Stimulated activated CD4-positive, alpha-beta T cell treated with anti-CD3 and anti-CD28 coated beads, Interleukin-15, amount 100 ng/mL, for 1 hour (primary cell): ENCODE data around the gene GSTA1.
"Not testable (repeated sequence)": the region's sequence is repeated elsewhere in the genome, so short reads cannot be mapped to it uniquely, and the experiment has no call there.

ENCODE experiments used
- DNase-seq, 2 donors: peaks; one replicate each; pipeline ENCODE4 v3.0.0-alpha.2; 2020; ENCODE audit warnings: low read depth in 1 of 2, low spot score in 1 of 2

The GSTA1 gene

DNA sequence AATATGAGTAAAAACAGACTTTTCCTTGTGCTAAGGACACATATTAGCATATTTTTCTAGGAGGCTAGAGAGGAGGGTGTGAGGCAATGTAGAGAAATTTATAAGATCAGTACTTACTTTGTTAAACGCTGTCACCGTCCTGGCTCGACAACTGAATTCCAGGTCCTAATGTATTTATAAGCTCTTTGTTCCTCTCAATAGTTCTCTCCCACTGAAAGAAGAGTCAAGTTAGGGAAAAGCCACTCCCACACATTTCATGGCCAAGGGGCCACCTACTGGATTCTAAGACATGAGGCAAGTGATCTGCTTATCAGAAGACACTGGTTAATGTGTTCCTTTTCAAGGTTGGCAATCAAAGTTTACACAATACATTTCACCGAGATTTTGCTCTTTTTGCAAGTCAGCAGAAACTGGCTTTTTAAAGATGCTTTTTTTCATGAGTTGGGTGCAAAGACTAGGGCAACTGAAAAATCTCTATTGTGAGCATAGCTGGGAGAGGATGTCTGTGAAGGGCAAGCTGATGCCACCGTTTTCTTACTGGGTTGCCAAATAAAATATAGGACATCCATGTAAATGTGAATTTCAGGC, at the start of gene GSTA1:
GSTA1 (minus strand) TSS at position 149 of the 588 bp plus-strand sequence. CDS start 4,549 bp downstream, outside the sequence.
- DNase-seq, result not testable (repeated sequence)

DNA sequence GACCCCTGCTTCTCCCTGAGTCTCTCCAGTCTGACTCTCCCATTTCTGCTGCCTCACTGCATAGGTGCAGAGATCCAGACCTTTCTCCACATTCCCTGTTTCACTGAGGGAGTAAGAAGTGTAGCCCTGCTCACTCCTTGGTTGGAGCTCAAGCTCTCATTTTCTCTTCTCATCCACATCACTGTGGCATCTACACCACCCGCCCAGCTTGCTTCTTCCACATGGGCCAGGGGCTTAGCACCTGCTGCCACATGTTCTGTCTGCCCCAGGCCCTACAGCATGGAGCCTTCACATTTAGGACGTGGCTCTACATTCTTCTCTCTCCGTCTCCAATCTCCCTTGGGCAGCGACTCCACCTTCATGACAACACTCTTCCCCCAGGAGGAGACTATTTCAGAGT, 45.5 kb upstream of the GSTA1 start:
- no peak for DNase-seq

DNA sequence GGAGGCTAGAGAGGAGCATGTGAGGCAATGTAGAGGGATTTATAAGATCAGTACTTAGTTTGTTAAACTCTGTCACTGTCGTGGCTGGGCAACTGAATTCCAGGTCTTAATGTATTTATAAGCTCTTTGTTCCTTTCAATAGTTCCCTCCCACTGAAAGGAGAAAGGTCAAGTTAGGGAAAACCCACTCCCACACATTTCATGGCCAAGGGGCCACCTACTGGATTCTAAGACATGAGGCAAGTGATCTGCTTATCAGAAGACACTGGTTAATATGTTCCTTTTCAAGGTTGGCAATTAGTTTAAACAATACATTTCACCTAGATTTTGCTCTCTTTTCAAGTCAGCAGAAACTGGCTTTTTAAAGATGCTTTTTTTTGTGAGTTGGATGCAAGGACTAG, 42.4 kb upstream of the GSTA1 start:
- DNase-seq, result no peak

DNA sequence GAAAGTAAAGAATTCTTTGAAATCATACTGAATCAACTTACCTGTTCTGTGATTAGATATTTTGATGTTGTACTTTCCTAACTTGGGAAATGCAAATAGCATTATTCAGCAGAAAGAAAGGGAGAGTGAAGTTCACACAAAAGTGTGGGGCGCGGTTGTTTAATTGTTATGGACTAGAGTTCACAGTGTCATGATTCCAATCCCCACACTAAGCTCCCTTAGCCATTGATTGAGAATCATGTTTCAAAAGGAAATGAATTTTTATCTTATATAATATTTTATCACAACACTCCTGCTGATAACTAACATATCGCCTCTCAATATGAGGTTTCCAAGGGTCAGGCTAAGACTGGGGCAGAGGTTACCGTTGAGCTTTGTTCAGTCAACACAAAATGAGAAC, 40.0 kb upstream of the GSTA1 start:
- DNase-seq, result no peak

DNA sequence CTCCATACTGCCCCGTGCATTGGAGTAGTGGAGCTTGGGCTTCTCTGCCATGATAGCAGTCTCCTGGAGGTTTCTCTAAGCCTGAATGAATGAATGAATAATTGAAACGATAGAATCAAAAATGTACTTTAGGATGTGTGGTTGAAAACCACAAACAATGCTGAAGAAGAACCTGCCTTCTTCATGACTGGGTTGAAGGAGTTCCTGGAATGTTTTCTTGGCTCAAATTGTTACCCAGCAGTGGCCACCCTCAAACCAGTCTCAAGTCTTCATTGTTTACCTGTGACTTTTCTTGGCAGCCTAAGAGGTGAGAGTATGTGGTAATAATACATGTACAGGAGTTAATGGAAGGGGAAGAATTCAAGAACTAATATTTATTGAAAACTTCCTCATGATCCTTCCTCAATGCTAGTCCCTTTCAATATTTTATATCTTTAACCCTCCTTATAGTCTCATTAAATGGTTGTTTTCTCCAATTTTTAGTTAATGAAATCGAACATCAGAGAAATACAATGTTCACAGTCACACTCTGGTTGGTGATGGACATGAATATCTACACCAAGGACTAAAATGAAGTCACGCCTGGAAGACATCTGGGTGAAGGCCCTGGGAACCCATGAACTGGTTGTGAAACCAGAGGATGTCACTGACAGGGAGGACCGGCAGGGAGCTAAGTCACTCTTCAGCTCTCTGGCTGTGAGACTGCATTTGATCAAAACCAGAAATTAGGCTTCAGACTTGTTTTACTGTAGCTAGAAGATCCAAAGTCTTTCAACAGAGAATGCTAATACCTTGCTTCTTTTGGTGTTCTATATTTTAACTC, 37.4 kb upstream of the GSTA1 start, which contains the start of gene GSTA5:
GSTA5 (minus strand) TSS at position 51 of the 823 bp plus-strand sequence.
- no peak for DNase-seq

DNA sequence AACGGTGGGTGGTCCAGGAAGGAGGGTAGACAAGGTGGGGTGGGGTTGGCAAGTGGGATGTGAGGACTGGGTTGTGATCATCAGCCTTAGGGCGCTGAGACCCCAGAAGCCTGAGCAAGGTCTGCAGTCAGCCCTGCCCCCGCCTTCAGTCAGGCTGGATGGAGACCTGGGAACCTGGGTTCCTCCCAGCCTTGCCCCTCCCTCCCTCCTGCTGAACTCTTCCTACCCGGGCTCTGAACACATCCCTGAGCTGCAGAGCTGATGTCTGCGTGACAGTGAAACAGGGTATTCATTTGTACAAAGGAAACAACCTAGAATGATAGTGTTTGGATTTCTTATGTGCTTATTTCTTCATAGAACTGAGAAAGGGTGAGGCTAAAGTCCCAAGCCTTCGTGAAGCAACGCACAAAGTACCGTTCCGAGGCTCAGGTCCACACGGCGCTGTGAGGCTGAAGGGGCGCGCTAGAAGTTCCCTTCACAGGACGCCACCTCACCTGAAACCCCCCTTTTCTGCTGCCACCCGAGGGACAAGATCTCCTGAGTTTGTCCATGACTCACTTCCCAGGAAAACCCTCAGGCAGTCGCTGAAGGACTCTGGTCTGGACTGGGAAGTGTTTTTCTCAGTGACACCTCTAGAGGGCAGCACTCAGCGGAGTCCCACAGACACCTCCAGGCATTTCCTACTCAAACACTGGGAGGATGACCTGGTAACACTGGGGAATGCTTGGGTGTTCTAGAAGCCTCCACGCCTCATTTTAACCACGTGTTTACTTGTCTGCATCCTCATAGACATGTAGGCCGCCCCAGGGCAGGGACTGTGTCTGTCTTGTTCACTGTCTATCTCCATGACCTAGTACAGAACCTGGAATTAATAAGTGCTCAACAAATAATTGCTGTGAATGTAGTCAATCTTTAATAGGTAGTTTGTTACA, 35.8 kb upstream of the GSTA1 start:
- DNase-seq, result no peak

DNA sequence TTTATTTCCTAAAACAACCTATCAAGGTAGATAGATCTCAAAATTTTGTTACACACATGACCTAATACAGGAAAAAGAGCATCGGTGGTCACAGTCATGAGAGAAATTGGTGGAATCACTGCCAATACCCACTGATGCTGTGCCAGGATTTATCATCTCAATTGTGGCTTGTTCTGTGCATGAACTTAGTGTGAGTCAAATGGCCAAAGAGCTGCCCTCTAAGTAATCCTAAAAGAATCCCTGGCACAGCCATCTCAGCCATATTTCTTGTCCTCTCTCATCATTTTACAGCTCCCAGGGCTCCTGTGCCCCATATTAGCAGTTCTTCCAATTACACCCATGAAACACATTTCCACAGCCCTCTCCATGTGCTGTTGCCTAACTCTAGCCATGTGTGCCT, 30.9 kb upstream of the GSTA1 start:
- DNase-seq, result no peak

DNA sequence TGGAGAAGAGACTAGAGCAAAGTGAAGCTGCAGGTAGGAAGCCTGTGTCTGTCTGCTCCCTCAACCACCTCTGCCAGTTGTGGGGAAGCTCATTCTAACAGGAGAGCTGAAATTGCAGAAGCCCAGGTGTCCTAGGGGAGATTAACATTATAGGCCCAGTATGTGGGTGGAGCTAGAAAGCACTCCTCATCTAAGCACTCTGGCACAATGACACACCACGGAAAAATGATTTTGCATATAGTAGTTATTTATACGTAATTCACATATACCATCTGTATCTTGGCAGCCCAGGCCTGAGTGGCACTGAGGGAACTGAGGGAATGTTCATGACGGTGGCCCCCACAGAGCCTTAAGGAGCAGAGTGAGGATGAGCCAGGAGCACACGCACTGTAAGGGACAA, 27.3 kb upstream of the GSTA1 start:
- DNase-seq, result not testable (repeated sequence)

DNA sequence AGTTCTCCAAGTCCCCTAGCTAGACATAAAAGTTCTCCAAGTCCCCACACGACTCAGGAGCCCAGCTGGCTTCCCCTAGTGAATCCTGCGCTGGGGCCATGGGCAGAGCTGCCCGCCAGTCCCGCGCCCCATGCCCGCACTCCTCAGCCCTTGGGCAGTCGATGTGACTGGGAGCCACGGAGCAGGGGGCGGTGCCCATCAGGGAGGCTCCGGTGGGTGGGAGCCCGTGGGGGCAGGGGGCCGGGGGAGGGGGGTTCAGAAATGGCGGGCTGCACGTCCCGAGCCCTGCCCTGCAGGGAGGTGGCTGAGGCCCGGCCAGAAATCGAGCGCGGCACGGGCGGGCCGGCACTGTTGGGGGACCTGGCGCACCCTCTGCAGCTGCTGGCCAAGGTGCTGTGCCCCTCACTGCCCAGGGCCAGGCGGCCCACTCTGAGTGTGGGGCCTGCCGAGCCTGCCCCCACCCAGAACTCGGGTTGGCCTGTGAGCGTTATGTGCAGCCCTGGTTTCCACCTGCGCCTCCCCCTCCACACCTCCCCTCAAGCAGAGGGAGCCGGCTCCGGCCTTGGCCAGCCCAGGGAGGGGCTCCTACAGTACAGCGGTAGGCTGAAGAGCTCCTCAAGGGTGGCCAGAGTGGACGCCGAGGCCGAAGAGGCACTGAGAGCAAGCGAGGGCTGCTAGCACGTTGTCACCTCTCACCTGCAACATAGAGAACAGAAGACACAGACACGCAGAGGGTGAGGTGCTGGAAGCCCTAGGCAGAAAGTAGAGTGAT, 25.6 kb upstream of the GSTA1 start:
- DNase-seq, result no peak

DNA sequence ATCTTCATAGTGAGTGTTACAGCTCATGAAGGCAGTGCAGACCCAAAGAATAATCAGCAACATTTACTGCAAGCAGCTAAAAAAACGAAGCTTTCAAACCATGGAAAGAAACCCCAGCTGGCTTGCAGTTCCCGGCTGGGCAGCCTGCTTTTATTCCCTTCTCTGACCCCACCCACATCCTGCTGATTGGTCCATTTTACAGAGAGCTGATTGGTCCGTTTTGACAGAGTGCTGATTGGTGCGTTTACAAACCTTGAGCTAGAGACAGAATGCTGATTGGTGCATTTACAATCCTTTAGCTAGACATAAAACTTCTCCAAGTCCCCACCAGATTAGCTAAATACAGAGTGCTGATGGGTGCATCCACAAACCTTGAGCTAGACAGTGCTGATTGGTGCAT, 25.0 kb upstream of the GSTA1 start:
- not testable (repeated sequence) for DNase-seq

DNA sequence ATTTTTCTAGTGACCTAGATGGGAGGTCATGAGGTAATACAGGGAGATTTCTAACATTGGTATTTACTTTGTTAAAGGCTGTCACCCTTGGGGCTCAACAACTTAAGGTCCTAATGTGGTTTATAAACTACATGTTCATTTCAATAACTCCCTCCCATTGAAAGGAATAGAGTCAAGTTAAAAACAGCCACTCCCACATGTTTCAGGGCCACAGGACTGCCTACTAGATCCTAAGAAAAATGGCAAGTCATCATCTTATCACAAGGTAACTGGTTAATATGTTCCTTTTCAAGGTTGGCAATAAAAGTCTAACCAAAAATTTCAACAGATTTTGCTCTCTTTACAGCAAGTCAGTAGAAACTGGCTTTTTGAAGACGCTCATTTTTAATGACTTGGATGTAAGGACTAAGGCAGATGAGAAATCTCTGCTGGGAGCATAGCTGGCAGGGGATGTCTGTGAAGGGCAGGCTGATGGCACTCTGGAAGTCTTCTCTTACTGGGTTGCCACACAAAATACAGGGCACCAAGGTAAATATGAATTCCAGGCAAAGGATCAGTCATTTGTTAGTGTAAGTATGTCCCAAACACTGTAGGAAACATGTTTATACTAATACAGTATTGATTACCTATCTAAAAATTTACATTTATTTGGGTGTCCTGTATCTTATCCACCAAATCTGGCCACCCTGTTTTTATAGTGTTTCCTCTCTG, 23.6 kb upstream of the GSTA1 start:
- DNase-seq, result not testable (repeated sequence)

DNA sequence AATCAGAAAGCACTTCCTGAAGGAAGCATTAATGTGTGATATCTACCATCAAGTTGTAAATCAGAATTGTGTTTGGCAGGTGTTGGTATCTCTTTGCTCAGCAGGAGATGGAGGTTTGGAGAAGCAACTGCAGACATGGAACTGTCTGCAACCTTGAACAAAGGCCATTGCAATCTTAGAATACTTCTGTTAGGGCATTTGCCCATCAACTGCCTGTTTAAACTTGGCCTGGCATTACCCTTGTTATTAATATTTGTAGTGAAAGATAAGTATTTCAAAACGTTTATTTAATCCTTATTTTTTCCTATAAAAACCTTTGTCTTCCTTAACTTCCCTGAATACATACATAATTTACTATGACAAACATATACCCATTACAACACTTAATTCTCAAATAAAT, 22.9 kb upstream of the GSTA1 start:
- no peak for DNase-seq

DNA sequence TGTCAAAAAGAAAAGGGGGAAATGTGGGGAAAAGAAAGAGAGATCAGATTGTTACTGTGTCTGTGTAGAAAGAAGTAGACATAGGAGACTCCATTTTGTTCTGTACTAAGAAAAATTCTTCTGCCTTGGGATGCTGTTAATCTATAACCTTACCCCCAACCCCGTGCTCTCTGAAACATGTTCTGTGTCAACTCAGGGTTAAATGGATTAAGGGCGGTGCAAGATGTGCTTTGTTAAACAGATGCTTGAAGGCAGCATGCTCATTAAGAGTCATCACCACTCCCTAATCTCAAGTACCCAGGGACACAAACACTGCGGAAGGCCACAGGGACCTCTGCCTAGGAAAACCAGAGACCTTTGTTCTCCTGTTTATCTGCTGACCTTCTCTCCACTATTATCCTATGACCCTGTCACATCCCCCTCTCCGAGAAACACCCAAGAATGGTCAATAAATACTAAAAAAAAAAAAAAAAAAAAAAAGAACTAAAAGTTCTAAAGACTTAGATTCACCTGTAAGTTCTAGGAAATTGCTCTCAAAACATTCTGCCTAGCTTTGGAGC, 22.4 kb upstream of the GSTA1 start:
- DNase-seq, result not testable (repeated sequence)

DNA sequence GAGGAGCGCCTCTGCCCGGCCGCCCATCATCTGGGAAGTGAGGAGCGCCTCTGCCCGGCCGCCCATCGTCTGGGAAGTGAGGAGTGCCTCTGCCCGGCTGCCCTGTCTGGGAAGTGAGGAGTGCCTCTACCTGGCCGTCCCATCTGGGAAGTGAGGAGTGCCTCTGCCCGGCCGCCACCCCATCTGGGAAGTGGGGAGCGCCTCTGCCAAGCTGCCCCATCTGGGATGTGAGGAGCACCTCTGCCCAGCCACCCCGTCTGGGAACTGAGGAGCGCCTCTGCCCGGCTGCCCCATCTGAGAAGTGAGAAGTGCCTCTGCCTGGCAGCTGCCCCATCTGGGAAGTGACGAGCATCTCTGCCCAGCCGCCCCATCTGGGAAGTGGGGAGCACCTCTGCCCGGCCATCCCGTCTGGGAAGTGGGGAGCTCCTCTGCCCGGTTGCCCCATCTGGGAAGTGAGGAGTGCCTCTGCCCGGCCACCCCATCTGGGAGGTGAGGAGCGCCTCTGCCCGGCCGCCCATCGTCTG, 21.7 kb upstream of the GSTA1 start:
- not testable (repeated sequence) for DNase-seq

DNA sequence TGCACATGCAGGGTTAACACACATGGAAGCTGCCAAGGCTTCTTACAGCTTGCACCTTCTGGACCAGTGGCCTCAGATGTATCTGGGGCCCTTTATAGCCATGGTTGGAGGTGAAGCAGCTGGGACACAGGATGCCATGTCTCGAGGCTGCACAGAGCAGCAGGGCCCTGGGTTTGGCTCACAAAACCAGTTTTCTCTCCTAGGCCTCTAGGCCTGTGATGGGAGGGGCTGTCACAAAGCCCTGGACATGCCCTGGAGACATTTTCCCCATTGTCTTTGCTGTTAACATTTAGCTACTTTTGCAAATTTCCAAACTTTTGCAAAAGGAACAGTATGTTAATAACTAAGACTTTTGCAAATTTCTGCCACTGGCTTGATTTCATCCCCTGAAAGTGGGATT, 18.2 kb upstream of the GSTA1 start:
- DNase-seq, result no peak

DNA sequence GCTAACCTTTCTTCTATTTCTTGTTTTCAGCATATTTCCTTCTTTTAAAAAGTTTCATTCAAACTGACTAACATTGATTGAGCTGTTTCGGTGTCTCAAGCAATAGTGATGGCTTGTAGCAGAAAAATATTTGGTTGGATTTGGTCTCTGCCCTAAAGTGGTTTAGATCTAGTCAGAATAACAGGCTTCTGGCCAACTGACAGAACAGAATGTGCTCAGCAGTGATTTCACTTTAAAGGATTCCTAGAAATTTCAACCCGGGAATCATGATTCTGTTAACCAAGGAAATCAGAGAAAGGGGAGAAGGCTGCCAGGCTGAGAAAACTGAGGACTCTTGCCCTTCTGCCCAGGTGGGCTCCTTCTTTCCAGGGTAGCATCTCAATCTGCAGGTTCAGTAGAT, 16.6 kb upstream of the GSTA1 start:
- no peak for DNase-seq

DNA sequence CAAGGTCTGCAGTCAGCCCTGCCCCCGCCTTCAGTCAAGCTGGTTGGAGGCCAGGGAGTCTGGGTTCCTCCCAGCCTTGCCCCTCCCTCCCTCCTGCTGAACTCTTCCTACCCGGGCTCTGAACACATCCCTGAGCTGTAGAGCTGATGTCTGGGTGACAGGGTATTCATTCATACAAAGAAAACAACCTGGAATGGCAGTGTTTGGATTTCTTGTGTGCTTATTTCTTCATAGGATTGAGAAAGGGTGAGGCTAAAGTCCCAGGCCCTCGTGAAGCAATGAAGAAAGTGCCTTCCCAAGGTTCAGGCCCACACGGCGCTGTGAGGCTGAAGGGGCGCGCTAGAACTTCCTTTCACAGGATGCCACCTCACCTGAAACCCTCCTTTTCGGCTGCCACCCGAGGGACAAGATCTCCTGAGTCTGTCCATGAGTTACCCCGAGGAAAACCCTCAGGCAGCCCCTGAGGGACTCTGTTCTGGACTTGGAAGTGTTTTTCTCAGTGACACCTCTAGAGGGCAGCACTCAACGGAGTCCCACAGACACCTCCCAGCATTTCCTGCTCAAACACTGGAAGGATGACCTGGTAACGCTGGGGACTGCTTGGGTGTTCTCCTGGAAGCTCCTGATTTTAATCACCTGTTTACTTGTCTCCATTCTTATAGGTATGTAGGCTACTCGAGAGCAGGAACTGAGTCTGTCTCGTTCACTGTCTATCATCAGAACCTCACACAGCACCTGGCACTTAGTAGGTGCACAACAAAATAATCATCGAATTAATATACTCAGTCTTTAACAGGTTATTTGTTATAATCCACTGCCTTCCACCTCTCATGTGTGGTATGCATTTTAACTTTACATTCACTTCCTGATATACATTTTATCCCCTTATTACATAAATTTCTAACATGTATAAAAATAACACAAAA, 11.8 kb upstream of the GSTA1 start:
- no peak for DNase-seq

DNA sequence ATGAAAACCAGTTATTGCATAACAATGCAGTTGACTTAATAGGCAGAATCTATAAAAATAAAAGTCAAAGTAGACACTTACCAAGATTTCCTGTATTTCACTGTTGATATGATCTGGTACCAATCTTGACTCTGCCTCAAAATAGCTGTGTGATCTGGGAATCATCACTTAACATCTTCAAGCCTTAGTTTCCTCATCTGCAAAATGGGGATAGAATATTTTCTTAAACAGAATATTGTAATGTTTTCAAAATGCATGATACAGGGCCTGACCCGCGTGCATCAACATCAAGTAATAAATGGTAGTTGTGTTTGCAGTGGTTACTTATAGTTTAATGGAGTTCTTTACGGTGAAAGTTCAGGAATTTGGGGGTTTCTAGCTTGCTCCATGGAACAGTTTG, 10.9 kb upstream of the GSTA1 start:
- not testable (repeated sequence) for DNase-seq

DNA sequence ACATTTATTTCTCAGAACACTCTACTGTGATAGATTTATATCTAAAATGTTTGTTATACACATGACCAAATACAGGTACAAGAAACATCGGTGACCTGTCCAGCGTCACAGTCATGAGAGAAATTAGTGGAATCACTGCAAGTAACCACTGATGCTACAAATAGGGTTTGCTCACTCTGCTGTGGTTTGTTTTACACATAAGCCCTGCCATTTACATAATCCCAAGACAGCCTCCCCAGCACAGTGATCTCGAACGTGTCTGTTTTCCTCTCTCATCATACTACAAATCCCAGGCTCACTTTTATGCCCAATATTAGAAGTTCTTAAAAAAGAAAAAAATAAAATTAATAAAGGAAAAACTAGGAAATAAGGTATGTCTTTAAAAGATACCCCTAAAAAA, 6.2 kb upstream of the GSTA1 start:
- not testable (repeated sequence) for DNase-seq
